Adipocyte (in vitro differentiated cells): Measurements from ENCODE around the gene MMP26.

Experiments
- DNase-seq: peaks from one replicate; pipeline ENCODE4 v3.0.0-alpha.2; 2015; ENCODE audit warnings: low read depth
- H3K27me3 ChIP-seq: replicated peaks from 2 replicates; pipeline ENCODE4 v1.7.0; 2013; ENCODE audit warnings: mild to moderate bottlenecking, low read length, moderate library complexity; ENCODE audit not compliant: control insufficient read depth, insufficient read depth
- H3K36me3 ChIP-seq: 2 replicates; pipeline ENCODE4 v1.7.0; 2013; ENCODE audit warnings: low read length, mild to moderate bottlenecking, moderate library complexity; ENCODE audit not compliant: control insufficient read depth, insufficient read depth, severe bottlenecking
- H3K4me1 ChIP-seq: 2 replicates; pipeline ENCODE4 v1.7.0; 2013; ENCODE audit warnings: mild to moderate bottlenecking, low read length, moderate library complexity; ENCODE audit not compliant: control insufficient read depth, insufficient read depth
- H3K4me3 ChIP-seq: 2 replicates; pipeline ENCODE4 v1.7.0; 2013; ENCODE audit warnings: mild to moderate bottlenecking, low read length, moderate library complexity
- H3K9ac ChIP-seq: 2 replicates; pipeline ENCODE4 v1.7.0; 2013; ENCODE audit warnings: mild to moderate bottlenecking, low read length, moderate library complexity
- H3K9me3 ChIP-seq: 2 replicates; pipeline ENCODE4 v1.7.0; 2013; ENCODE audit warnings: mild to moderate bottlenecking, low read length, moderate library complexity; ENCODE audit not compliant: control insufficient read depth

MMP26 gene

DNA sequence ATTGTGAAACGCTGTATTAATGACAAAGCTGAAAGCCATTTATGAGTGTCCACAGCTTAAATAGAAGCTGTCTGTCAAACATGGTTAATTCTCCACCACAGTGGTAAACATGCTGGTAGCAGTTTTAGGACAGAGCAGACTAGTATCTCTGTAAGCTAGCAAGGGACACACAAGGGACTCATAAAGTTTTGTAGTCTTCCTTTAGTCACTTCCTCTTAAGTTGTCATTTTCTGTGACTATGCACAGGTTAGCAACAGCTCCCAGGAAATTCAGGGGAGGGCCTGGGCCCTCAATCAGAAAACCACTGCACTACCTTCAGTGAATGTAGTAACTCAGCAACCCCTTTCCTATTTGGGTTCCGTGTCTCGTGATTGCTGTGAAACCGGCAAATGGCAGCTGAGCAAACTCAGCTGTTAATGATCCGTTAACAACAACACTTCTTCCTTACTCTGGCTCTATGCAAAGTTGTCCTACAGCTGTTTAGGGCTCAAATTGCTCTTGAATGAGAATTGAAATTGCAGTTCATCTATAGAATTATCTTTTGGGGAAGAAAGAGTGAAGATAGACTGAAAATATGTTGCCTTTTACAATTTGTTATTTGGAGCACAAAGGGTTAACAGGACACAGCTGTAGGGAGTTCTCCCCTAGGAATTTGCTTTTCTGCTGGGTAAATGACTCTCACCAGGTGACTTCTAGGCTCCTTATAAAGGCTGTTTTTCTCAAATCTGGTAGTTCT is at the start of gene MMP26:
MMP26 (plus strand) TSS at position 731 of the 736 bp plus-strand sequence.
- Histone ChIP-seq H3K4me1 (no peaks in the 10 kb centered on the region), H3K36me3 (no peaks in the 10 kb centered on the region), H3K9me3 (no peaks in the 10 kb centered on the region), H3K4me3 (no peak within 1 kb of the TSS), H3K27me3 (peaks cover 16% of the 10 kb centered on the region), H3K9ac (no peak within 1 kb of the TSS)
- no peak for DNase-seq

DNA sequence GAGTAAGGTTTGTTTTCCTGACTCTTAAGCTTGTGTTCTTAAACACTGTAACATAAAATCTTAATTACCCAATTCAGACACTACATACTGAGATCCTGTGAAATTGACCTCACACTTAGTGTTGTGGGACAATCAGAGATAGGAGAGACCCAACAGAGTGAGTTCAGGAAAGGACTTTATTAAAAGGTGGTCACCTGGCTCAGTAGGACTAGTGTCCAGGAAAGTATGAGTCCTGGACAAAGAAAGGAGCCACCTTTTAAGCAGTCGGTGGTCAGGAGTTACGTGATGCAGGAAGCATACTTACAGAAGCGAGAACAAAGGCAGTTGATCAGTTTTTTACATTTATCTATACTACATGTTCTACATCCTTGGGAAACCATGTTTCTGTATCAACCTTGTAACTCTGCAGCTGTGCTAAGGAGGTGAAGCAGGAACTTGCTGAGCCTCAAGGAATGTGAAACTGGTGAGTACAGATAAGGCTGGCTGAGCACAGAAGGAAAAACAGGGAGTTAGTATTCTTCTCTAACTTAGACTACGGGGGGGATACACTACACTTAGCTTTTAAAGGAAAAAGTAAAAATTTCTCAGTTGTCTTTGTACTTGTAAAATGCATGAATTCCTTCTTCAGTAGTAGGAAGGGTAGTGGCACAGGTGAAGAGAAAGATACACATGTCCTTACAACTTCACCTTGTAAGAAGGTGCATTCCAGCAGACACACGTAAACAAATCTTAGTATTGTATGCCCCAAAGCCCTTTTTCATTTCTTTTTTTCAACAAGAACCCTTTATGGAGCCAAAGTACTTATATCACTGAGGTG is 45.7 kb upstream of the MMP26 start:
- no peaks in the 10 kb centered on the region for H3K9me3 ChIP-seq
- no peak overlapping the region for H3K4me3 ChIP-seq
- H3K27me3 ChIP-seq = peaks cover 13% of the 10 kb centered on the region
- no peak overlapping the region for H3K9ac ChIP-seq
- H3K4me1 ChIP-seq = no peaks in the 10 kb centered on the region
- no peak for DNase-seq
- no peaks in the 10 kb centered on the region for H3K36me3 ChIP-seq

DNA sequence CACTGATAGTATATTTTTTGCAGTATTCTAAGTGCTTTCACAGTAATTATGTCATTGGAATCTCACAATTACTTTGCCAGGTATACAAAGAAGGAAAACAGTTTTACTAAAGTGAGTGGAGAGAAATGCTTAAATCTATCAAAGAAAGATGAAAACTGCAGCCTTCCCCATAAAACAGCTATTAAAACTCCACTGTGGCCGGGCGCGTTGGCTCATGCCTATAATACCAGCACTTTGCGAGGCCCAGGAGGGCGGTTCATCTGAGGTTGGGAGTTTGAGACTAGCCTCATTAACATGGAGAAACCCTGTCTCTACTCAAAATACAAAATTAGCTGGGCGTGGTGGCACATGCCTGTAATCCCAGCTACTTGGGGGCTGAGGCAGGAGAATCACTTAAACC is 41.7 kb upstream of the MMP26 start:
- Histone ChIP-seq H3K4me1 (no peaks in the 10 kb centered on the region), H3K9me3 (no peaks in the 10 kb centered on the region), H3K9ac (no peak overlapping the region), H3K36me3 (no peaks in the 10 kb centered on the region), H3K4me3 (no peak overlapping the region), H3K27me3 (peaks cover 13% of the 10 kb centered on the region)
- DNase-seq = no peak

DNA sequence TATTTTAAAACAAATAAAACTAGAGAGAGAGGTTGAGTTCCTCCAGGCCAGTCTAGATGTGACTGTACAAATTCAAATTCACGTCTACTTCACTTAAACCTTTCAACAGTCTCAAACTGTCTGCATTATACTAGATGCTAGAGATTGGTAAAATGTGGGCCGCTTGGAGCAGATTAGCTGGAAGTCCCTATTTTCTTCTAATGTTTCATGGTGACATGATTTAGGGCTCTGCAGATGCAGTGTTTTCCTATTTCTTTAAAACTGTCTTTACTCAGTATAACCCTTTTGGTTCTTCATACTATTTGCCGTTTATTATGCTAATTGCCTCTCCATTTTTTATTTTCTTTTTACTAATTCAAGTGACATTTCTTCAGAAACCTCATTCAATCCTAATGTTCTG is 40.4 kb upstream of the MMP26 start:
- Histone ChIP-seq H3K9ac (no peak overlapping the region), H3K9me3 (no peaks in the 10 kb centered on the region), H3K4me1 (no peaks in the 10 kb centered on the region)

DNA sequence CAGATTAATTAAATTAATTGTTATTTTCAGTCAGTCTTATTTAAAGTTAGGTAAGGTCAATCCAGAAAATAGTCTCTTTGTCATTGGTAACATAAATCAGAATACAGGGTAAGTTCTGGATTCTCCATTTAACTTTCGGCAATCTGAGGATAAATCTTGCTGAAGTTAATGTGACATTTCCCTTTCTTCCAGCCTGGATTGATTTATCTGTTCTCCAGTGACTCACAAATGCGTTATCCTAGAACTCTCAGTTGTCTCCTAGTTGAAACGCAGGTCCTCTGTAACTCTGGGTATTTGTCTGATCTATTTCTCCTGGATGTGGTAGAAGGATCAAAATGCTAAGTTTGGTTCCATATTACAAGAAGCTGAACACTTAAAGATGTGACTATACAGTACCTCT is 39.8 kb upstream of the MMP26 start:
- H3K27me3 ChIP-seq = peaks cover 7% of the 10 kb centered on the region
- no peak for DNase-seq
- no peaks in the 10 kb centered on the region for H3K9me3 ChIP-seq
- H3K9ac ChIP-seq = no peak overlapping the region
- no peak overlapping the region for H3K4me3 ChIP-seq
- H3K36me3 ChIP-seq = no peaks in the 10 kb centered on the region
- H3K4me1 ChIP-seq = no peaks in the 10 kb centered on the region

More for the DNA sequence above, 40.4 kb upstream of the MMP26 start:
- no peak for DNase-seq
- Histone ChIP-seq H3K27me3 (peaks cover 10% of the 10 kb centered on the region), H3K36me3 (no peaks in the 10 kb centered on the region), H3K4me3 (no peak overlapping the region)

DNA sequence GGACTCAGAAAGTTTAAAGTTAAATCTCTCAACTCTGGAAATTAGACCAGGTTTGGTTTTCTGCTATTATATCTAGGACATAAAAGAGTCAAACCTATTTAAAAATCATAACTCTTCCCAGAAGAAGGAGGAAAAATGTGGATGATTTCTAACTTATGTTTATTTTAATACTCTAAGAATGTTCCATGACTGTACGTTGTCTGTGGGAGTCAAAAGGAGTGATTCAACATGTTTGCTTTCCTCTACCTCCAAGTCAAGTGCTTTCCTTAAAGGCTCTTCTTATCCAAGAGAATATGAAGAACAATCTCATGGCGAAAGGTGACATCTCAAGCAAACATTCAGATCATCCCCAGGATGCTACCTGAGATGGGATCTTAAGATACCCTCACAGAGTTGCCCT is 39.2 kb upstream of the MMP26 start:
- Histone ChIP-seq H3K9me3 (no peaks in the 10 kb centered on the region), H3K27me3 (peaks cover 6% of the 10 kb centered on the region), H3K9ac (no peak overlapping the region), H3K4me3 (no peak overlapping the region), H3K4me1 (no peaks in the 10 kb centered on the region), H3K36me3 (no peaks in the 10 kb centered on the region)
- no peak for DNase-seq

DNA sequence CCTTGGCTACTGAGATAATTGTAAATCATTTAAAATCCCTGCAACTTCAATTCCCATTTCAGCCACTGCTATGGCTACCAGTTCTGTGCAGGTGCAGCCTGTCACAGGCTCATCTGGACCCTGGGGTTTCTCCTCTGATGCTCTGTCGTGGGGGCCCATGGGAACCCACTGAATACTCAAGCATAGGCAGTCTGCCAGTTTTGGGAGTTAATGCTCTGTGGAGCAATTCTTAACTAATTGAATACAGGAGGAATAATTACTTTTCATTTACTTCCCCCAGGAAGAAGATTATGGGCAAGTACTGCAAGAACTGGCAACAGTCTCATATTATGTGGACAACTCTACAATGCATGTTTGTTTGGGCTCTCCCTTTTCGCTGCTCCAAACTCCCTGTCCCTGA is 32.8 kb upstream of the MMP26 start:
- H3K36me3 ChIP-seq = no peaks in the 10 kb centered on the region
- H3K9me3 ChIP-seq = no peaks in the 10 kb centered on the region
- H3K4me3 ChIP-seq = no peak overlapping the region
- DNase-seq = no peak
- H3K27me3 ChIP-seq = no peaks in the 10 kb centered on the region
- no peak overlapping the region for H3K9ac ChIP-seq
- H3K4me1 ChIP-seq = no peaks in the 10 kb centered on the region

DNA sequence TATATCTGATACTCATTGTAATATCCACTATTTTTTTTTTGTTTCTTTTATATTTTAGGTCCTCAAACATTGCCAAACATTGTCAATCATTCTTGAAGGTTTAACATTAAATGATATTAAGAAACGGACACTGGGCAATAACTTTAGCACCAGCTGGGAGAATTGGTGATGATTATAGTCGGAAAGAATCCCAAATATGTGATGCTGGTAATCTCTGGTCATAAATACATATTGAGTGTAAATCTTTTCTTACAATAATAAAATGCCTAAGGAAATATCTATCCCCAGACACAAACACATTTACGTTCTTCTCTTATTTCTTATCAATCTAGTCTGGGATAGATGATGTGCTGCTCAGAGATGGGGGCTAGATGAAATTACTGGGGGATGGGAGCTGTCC is 32.1 kb upstream of the MMP26 start:
- no peaks in the 10 kb centered on the region for H3K9me3 ChIP-seq
- DNase-seq = no peak
- no peaks in the 10 kb centered on the region for H3K27me3 ChIP-seq
- H3K4me3 ChIP-seq = no peak overlapping the region
- no peak overlapping the region for H3K9ac ChIP-seq
- no peaks in the 10 kb centered on the region for H3K36me3 ChIP-seq
- H3K4me1 ChIP-seq = no peaks in the 10 kb centered on the region

DNA sequence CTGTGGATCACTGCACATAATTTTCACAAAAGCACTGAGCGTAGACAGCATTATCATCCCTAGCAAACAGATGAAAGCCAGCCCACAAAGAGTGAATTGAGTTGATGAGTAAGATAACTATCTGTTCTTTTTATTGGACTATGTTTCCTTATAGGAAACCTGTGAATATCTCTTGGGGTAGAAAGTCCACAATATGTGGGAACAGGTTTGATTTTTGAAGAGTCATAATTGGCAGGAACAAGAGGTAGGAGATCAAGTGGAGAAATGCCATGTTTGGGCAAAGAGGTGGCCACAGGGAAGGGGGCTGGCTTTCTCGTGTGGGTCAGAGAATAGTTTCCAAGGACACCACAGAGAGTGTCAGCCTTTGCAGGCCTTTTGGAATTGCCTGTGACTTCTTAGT is 30.8 kb upstream of the MMP26 start:
- no peak for DNase-seq
- Histone ChIP-seq H3K4me3 (no peak overlapping the region), H3K36me3 (no peaks in the 10 kb centered on the region), H3K27me3 (no peaks in the 10 kb centered on the region), H3K9ac (no peak overlapping the region), H3K4me1 (no peaks in the 10 kb centered on the region), H3K9me3 (no peaks in the 10 kb centered on the region)

DNA sequence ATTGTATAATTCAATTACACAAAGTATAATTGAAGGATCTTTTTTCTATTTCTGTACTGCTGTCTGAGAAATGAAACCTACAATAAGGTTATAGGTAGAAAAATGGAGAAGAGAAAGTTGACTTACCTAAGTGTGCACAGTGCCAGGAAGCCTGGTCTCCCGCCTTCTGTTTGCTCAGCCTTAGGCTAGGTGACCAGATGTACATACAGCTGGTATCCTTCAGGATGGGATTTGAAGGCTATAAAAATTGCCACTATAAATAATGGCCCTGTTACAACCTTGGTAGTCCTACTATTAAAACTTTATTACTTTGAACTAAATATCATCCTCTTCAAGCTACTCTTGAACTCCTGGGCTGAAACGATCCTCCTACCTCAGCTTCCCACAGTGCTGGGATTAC is 26.6 kb upstream of the MMP26 start:
- Histone ChIP-seq H3K4me3 (no peak overlapping the region), H3K9ac (no peak overlapping the region), H3K4me1 (no peaks in the 10 kb centered on the region), H3K9me3 (no peaks in the 10 kb centered on the region), H3K36me3 (no peaks in the 10 kb centered on the region), H3K27me3 (no peaks in the 10 kb centered on the region)
- no peak for DNase-seq

DNA sequence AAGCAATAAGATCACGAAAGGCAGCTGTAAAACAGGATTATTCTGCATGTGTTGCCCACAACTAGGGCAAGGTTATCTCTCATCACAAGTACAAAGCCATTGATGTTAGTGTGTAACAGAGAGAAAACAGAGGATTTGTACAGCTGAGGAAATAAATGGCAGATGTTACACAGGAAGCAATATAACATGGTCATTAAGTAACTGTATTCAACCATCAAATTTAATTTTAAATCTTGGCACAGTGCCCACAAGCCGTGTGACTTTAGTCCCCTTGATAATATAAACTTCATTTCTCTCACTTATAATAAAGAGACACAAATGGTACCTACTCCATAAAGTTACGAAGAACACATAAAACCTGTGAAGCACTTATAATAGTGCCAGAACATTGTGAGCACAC is 24.2 kb upstream of the MMP26 start:
- H3K9ac ChIP-seq = no peak overlapping the region
- no peaks in the 10 kb centered on the region for H3K27me3 ChIP-seq
- H3K36me3 ChIP-seq = no peaks in the 10 kb centered on the region
- no peaks in the 10 kb centered on the region for H3K9me3 ChIP-seq
- H3K4me3 ChIP-seq = no peak overlapping the region
- DNase-seq = no peak
- H3K4me1 ChIP-seq = no peaks in the 10 kb centered on the region
